HEK293 (cell line): ENCODE data around the gene SWT1.

Experiments used
- CTCF ChIA-PET: fragments of 350-600 bp; formaldehyde crosslinking; extraction: SDS; loops from one replicate; lab custom pipeline; 2021; ENCODE audit warnings: antibody characterized with exemption; lab: Yijun Ruan, JAX
- POLR2A ChIA-PET: fragments of 300-600 bp; formaldehyde crosslinking; extraction: SDS; loops from one replicate; lab custom pipeline; 2020; ENCODE audit warnings: antibody characterized with exemption, inconsistent platforms; lab: Yijun Ruan, JAX
- H3K27ac ChIP-seq: fragments of 200-500 bp; sonication (Bioruptor generic); 2 replicates; pipeline ENCODE4 v1.5.1; 2014; ENCODE audit warnings: low read depth, low read length, control low read depth, inconsistent platforms; ENCODE audit errors: extremely low read depth
- H3K36me3 ChIP-seq, 2 experiments: fragments of 200-500 bp in 1 of 2; sonication (Bioruptor generic) in 1 of 2; 1 replicate in 1 of 2; 2 replicates in 1 of 2; pipeline ENCODE4 v1.5.1; 2014 to 2017; ENCODE audit warnings: inconsistent platforms in 2 of 2, low read length in 2 of 2; ENCODE audit not compliant: control insufficient read depth in 2 of 2, insufficient read depth in 1 of 2
- H3K4me1 ChIP-seq: fragments of 200-500 bp; sonication (Bioruptor generic); 2 replicates; pipeline ENCODE4 v1.5.1; 2014; ENCODE audit warnings: mild to moderate bottlenecking, low read length, inconsistent platforms; ENCODE audit not compliant: control insufficient read depth, insufficient read depth
- H3K4me3 ChIP-seq: 2 replicates; pipeline ENCODE4 v1.5.1; 2011; ENCODE audit warnings: low read depth, mild to moderate bottlenecking, control low read depth, low read length, moderate library complexity
- H3K9me3 ChIP-seq: fragments of 200-500 bp; sonication (Bioruptor generic); 2 replicates; pipeline ENCODE4 v1.5.1; 2014; ENCODE audit warnings: low read depth, low read length, inconsistent platforms; ENCODE audit not compliant: control insufficient read depth, insufficient read depth
- HIC1 ChIP-seq: fragments of 450-650 bp; formaldehyde crosslinking; IDR thresholded peaks from 2 replicates; pipeline ENCODE4 v1.5.1; 2016; ENCODE audit warnings: missing biosample characterization, missing genetic modification characterization
- KLF16 ChIP-seq: fragments of 450-650 bp; formaldehyde crosslinking; IDR thresholded peaks from 2 replicates; pipeline ENCODE4 v1.5.1; 2017; ENCODE audit warnings: missing biosample characterization, missing genetic modification characterization
- KLF8 ChIP-seq: fragments of 450-650 bp; formaldehyde crosslinking; IDR thresholded peaks from 2 replicates; pipeline ENCODE4 v1.5.1; 2016; ENCODE audit warnings: missing biosample characterization, missing genetic modification characterization
- PRDM10 ChIP-seq: fragments of 450-650 bp; formaldehyde crosslinking; IDR thresholded peaks from 2 replicates; pipeline ENCODE4 v1.5.1; 2016; ENCODE audit warnings: missing biosample characterization, missing genetic modification characterization
- SP3 ChIP-seq: fragments of 450-650 bp; formaldehyde crosslinking; IDR thresholded peaks from 2 replicates; pipeline ENCODE4 v1.5.1; 2016; ENCODE audit warnings: missing biosample characterization, missing genetic modification characterization
- YY1 ChIP-seq: fragments of 450-650 bp; formaldehyde crosslinking; IDR thresholded peaks from 2 replicates; pipeline ENCODE4 v1.5.1; 2018; ENCODE audit warnings: missing biosample characterization, missing genetic modification characterization
- ZBTB11 ChIP-seq: fragments of 450-650 bp; formaldehyde crosslinking; conservative IDR thresholded peaks from 2 replicates; pipeline ENCODE4 v1.5.1; 2016; ENCODE audit warnings: low read depth, missing biosample characterization, missing genetic modification characterization
- ZNF138 ChIP-seq: fragments of 450-650 bp; formaldehyde crosslinking; IDR thresholded peaks from 2 replicates; pipeline ENCODE4 v1.5.1; 2016; ENCODE audit warnings: missing biosample characterization, missing genetic modification characterization, borderline replicate concordance
- ZNF24 ChIP-seq: fragments of 450-650 bp; formaldehyde crosslinking; IDR thresholded peaks from 2 replicates; pipeline ENCODE4 v1.5.1; 2016; ENCODE audit warnings: missing biosample characterization, missing genetic modification characterization
- ZNF398 ChIP-seq: fragments of 450-650 bp; formaldehyde crosslinking; IDR thresholded peaks from 2 replicates; pipeline ENCODE4 v1.5.1; 2017; ENCODE audit warnings: missing biosample characterization, missing genetic modification characterization
- ZNF518A ChIP-seq: fragments of 450-650 bp; formaldehyde crosslinking; conservative IDR thresholded peaks from 2 replicates; pipeline ENCODE4 v1.5.1; 2016; ENCODE audit warnings: low read depth, missing biosample characterization, missing genetic modification characterization
- ZNF529 ChIP-seq: fragments of 450-650 bp; formaldehyde crosslinking; IDR thresholded peaks from 2 replicates; pipeline ENCODE4 v1.5.1; 2017; ENCODE audit warnings: missing genetic modification characterization, missing biosample characterization; ENCODE audit not compliant: insufficient replicate concordance
- ZNF626 ChIP-seq: fragments of 450-650 bp; sonication (Bioruptor Pico); formaldehyde crosslinking; IDR thresholded peaks from 2 replicates; pipeline ENCODE4 v1.5.1; 2018; ENCODE audit warnings: missing biosample characterization, missing genetic modification characterization, inconsistent platforms
- ZNF76 ChIP-seq: fragments of 450-650 bp; formaldehyde crosslinking; IDR thresholded peaks from 2 replicates; pipeline ENCODE4; 2016; ENCODE audit warnings: low read depth, missing biosample characterization, missing genetic modification characterization, borderline replicate concordance
- ZNF768 ChIP-seq: fragments of 450-650 bp; formaldehyde crosslinking; IDR thresholded peaks from 2 replicates; pipeline ENCODE4 v1.5.1; 2018; ENCODE audit warnings: missing biosample characterization, mild to moderate bottlenecking, missing genetic modification characterization
- ZNF837 ChIP-seq: fragments of 450-650 bp; formaldehyde crosslinking; IDR thresholded peaks from 2 replicates; pipeline ENCODE4 v1.5.1; 2016; ENCODE audit warnings: missing biosample characterization, missing genetic modification characterization
- ZSCAN30 ChIP-seq: fragments of 450-650 bp; IDR thresholded peaks from 2 replicates; pipeline ENCODE4 v1.5.1; 2018; ENCODE audit warnings: missing biosample characterization, mild to moderate bottlenecking, missing genetic modification characterization, moderate library complexity

Gene SWT1

GRCh38 chr1:185200889-185201288, 43.9 kb downstream of the SWT1 start:
- H3K36me3 ChIP-seq = no peaks in the 10 kb centered on the region
- CTCF ChIA-PET = no interaction called here
- H3K4me1 ChIP-seq = no peaks in the 10 kb centered on the region
- POLR2A ChIA-PET = no interaction called here
- H3K4me3 ChIP-seq = no peak overlapping the region
- no peaks in the 10 kb centered on the region for H3K9me3 ChIP-seq
- H3K27ac ChIP-seq = no peak overlapping the region
- TF ChIP-seq ZNF24 (tag by site-specific recombination) = no peak
- TF ChIP-seq ZNF837 (tag by site-specific recombination) = no peak
- TF ChIP-seq ZNF626 (tag by site-specific recombination) = no peak
- no peak for TF ChIP-seq ZNF529
- TF ChIP-seq PRDM10 = no peak
- no peak for TF ChIP-seq KLF16
- no peak for TF ChIP-seq ZSCAN30 (tag by site-specific recombination)
- no peak for TF ChIP-seq ZNF768 (tag by site-specific recombination)
- TF ChIP-seq HIC1 = no peak
- TF ChIP-seq YY1 (tag by site-specific recombination) = no peak
- TF ChIP-seq ZNF518A (tag by site-specific recombination) = no peak
- TF ChIP-seq ZNF76 (tag by site-specific recombination) = no peak
- no peak for TF ChIP-seq SP3
- TF ChIP-seq ZBTB11 = no peak
- TF ChIP-seq ZNF138 = no peak
- TF ChIP-seq ZNF398 (tag by site-specific recombination) = no peak
- TF ChIP-seq KLF8 (tag by site-specific recombination) = no peak
- TF ChIP-seq, all 188 proteins: peak for 0
